Activated CD4-positive, CD25-positive, alpha-beta regulatory T cell (primary cell): ENCODE data around the gene MYBPC1.
"Not testable (repeated sequence)": the region's sequence is repeated elsewhere in the genome, so short reads cannot be mapped to it uniquely, and the experiment has no call there.

Source experiments
- DNase-seq, 4 experiments: peaks; one replicate each; lab custom pipeline; 2025; lab: John Stamatoyannopoulos, UW

Gene MYBPC1

GRCh38 chr12:101594700-101595099 is at the start of gene MYBPC1:
MYBPC1 (plus strand) TSS chr12:101594971; CDS start chr12:101595071, 100 bp downstream.
- no peak for DNase-seq

GRCh38 chr12:101551362-101552114 is 43.2 kb upstream of the MYBPC1 start:
- no peak for DNase-seq

GRCh38 chr12:101552277-101552676 is 42.5 kb upstream of the MYBPC1 start:
- DNase-seq, result no peak

- no peak for DNase-seq
Measured at GRCh38 chr12:101557094-101557493, 37.7 kb upstream of the MYBPC1 start.

- DNase-seq, result not testable (repeated sequence)
Measured at GRCh38 chr12:101558726-101559125, 36.0 kb upstream of the MYBPC1 start.

- DNase-seq, result no peak
Measured at GRCh38 chr12:101563212-101563611, 31.6 kb upstream of the MYBPC1 start.

GRCh38 chr12:101564912-101565311 is 29.9 kb upstream of the MYBPC1 start:
- DNase-seq, result no peak

- DNase-seq, result no peak
Measured at GRCh38 chr12:101566318-101566717, 28.5 kb upstream of the MYBPC1 start.

- no peak for DNase-seq
Measured at GRCh38 chr12:101567918-101568317, 26.9 kb upstream of the MYBPC1 start.

- no peak for DNase-seq
Measured at GRCh38 chr12:101570047-101570446, 24.7 kb upstream of the MYBPC1 start.

GRCh38 chr12:101571105-101571504 is 23.7 kb upstream of the MYBPC1 start:
- no peak for DNase-seq

- no peak for DNase-seq
Measured at GRCh38 chr12:101573743-101574142, 21.0 kb upstream of the MYBPC1 start.

GRCh38 chr12:101578417-101578816 is 16.4 kb upstream of the MYBPC1 start:
- DNase-seq, result no peak

GRCh38 chr12:101581190-101581589 is 13.6 kb upstream of the MYBPC1 start:
- no peak for DNase-seq

GRCh38 chr12:101582937-101583336 is 11.8 kb upstream of the MYBPC1 start:
- no peak for DNase-seq

GRCh38 chr12:101590383-101590782 is 4.4 kb upstream of the MYBPC1 start:
- DNase-seq, result no peak

- DNase-seq, result no peak
Measured at GRCh38 chr12:101591781-101592180, 3.0 kb upstream of the MYBPC1 start.

GRCh38 chr12:101592448-101592847 is 2.3 kb upstream of the MYBPC1 start:
- DNase-seq, result no peak

GRCh38 chr12:101592921-101593320 is 1.9 kb upstream of the MYBPC1 start:
- no peak for DNase-seq

GRCh38 chr12:101596172-101596571 is 1.4 kb downstream of the MYBPC1 start:
- DNase-seq, result no peak

GRCh38 chr12:101597164-101597563 is 2.4 kb downstream of the MYBPC1 start:
- DNase-seq, result no peak

GRCh38 chr12:101598483-101598882 is 3.7 kb downstream of the MYBPC1 start:
- DNase-seq, result no peak

- DNase-seq, result no peak
Measured at GRCh38 chr12:101599311-101599710, 4.5 kb downstream of the MYBPC1 start.
